ENCODE measurements around the gene STX5.
"Not testable (repeated sequence)": the region's sequence is repeated elsewhere in the genome, so short reads cannot be mapped to it uniquely, and the experiment has no call there.

Gene STX5, protein sequence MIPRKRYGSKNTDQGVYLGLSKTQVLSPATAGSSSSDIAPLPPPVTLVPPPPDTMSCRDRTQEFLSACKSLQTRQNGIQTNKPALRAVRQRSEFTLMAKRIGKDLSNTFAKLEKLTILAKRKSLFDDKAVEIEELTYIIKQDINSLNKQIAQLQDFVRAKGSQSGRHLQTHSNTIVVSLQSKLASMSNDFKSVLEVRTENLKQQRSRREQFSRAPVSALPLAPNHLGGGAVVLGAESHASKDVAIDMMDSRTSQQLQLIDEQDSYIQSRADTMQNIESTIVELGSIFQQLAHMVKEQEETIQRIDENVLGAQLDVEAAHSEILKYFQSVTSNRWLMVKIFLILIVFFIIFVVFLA

DNA sequence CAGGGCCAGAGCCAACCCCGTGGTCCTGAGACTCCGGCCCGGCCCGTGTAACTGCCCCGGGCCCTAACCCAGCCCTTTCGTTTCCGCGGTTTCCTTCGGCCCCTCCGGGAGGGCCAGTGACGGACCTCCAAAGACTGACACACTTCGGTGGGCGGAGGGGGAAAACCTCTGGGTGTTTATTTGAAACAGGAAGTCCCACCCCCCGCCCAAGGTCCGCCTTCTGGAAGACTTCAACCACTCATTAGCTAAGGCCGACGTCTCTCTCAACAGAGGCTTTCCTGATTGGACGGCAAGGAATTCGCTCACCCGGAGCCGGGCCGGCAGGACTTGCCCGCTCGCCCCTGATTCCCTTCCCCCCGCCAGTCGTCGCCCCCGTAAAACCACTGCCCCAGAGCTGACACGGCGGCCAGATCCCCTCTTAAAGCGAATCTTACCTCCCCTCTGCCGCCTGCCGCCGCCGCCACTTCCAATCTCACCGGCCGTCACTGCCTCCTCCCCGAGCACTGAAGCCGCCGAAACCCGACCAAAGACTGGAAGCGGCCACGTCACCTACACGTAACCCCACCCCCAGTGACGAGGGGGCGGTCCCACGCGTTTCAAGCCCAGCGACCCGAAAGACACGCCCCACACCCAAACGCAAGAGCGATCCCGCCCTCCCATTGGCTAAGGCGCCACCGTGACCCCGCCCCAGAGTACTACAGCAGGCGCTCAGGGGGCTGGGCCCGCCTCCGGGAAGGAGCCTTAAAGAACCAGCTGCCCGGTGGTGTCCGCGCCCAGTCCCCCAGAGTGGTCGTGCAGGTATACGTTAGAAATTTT is at the start of gene STX5:
Gene STX5 (minus strand): TSS at position 532 of the 816 bp plus-strand sequence. CDS start 808 bp downstream, outside the sequence.
- peak; percentile 100 for DNase-seq

DNA sequence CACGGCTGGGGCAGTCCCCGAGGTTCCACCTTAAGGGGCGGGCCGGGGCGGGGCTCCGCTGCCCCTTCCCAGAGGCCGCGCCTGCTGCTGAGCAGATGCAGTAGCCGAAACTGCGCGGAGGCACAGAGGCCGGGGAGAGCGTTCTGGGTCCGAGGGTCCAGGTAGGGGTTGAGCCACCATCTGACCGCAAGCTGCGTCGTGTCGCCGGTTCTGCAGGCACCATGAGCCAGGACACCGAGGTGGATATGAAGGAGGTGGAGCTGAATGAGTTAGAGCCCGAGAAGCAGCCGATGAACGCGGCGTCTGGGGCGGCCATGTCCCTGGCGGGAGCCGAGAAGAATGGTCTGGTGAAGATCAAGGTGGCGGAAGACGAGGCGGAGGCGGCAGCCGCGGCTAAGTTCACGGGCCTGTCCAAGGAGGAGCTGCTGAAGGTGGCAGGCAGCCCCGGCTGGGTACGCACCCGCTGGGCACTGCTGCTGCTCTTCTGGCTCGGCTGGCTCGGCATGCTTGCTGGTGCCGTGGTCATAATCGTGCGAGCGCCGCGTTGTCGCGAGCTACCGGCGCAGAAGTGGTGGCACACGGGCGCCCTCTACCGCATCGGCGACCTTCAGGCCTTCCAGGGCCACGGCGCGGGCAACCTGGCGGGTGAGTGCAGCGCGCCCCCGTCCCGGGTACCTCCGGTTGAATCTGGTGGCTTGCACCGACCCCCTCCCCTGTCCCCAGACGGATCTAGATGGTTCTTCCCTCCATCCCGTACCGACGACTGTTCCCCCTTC is 49.1 kb upstream of the STX5 start, which contains the start of gene SLC3A2:
Gene SLC3A2 (plus strand): TSS at position 94 of the 776 bp plus-strand sequence. CDS start 128 bp downstream, at position 222.
- peak; percentile 91 for DNase-seq

DNA sequence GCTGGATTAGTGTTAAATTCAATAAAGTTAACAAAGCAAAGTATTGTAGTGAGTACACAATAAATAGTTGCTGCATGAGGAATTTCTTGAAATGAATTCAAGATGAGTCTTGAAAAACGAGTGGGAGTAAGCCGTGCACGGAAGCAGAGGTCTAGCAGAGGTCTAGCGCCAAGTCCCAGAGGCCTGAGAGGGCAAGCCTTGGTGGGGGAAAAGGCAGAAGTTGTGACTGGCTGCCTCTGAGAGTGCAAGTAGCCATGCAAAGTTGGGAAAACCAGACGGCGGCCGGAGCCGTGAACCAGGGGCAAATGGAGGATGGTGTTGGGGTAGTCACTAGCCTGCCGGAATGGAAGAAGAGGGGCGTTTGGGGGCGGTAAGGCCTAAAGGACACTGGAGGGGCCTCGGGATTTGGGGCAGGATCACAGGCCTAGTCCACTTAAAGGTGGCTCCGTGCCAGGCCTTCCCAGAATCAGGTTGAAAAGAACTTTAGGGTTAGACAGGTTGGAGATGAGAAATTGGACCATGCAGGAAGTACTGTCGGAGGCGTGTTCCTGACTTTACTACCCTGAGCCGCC is 48.5 kb upstream of the STX5 start:
- DNase-seq, result no peak

DNA sequence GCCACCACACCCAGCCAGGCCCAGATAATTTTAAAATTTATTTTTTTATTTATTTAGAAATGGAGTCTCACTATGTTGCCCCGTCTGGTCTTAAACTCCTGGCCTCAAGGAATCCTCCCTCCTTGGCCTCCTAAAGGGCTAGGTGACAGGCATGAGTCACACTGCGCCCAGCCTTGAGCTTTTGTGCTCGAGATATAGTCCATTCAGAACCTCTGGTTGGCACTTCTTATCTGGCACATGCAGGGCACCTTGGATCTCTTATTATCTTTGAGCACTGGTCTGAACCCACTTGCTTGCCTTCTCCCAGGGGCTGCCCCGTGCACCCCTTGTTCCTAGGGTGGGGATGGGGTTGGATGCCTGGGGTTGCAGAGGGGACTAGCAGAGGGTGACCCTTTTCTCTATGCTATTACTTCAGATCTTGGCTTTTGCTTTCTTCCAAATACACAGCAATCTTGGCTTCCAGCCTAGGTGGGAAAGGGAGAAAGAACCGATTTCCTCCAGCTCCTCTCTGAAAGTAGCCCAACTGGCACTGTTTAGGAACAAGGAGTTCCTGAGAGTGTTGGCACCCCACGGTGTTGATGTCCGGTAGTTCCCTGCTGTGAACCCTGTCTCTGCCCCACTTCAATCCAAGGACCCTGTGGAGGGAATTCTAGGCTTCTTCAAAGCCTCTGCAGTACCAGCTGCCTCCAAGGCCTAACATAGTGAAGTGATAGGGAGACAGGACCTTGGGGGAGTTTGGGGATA is 47.6 kb upstream of the STX5 start:
- DNase-seq, result no peak

DNA sequence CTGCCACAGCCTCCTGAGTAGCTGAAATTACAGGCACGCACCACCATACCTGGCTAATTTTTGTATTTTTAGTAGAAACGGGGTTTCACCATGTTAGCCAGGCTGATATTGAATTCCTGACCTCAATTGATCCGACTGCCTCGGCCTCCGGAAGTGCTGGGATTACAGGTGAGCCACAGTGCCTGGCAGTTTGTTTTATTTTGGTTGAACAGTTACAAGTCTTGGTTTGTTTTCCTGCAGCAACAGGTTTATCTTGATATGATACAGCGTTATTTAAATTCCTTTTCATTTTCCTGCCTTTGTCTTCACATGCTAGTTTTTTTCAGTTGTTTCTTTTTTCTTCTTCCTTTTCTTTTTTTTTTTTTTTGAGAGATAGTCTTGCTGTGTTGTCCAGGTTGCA is 44.9 kb upstream of the STX5 start:
- DNase-seq, result no peak

DNA sequence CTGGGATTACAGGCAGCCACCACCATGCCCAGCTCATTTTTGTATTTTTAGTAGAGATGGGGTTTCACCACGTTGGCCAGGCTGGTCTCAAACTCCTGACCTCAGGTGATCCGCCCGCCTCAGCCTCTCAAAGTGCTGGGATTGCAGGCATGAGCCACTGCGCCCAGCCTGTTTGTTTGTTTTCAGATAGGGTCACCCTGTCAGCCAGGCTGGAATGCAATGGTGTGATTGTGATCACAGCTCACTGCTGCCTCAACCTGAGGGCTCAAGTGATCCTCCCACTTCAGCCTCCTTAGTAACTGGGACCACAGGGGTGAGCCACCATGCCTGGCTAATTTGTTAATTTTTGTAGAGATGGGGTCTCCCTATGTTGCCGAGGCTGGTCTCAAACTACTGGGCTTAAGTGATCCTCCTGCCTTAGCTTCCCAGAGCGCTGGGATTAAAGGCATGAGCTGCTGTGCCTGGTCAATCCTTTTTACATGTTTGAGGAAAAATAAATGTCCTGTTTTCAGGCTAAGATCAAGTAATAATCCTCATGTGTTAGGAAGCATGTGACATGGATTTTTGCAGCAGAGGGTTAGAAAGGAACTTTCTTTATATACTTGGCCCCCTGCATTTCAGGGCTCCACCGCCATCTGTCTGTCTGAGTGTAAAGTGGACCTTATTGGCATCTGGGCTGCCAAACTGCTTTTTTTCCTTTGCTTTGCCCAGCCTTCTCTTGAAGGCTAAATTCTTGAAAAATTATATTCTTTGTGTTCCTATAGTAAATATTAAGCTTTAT is 44.0 kb upstream of the STX5 start:
- DNase-seq, result no peak

DNA sequence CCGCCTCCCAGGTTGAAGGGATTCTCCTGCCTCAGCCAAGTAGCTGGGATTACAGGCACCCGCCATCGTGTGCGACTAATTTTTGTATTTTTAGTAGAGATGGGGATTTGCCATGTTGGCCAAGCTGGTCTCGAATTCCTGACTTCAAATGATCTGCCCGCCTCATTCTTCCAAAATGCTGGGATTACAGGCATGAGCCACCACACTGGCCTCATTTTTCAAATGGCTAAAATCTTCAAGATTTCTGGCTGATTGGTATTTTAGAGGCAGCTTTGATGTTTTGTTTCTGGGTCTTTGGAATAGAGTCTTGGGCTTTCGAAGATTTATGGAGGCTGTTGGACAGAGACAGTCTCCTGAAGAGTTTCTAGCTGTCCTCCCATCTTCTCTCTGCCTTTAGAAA is 43.0 kb upstream of the STX5 start:
- DNase-seq, result no peak

DNA sequence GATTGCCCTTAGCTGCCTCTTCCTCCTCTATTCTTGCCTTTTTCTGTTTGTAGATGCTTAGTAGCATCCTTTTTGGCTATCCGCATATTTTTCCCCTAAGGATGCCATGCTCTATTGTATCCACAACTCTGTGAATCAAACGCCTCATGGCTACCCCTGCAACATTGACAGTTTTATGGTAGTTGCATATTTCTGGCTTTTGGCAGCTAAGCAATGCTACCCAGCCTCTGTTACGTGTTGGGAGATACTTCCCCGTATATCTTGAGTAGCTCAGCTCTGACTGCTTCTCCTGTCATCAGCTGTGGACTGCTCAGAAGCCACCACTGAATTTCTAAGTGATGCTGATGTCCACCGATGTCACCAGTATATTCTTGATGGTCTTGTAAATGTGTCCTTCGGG is 33.8 kb upstream of the STX5 start:
- DNase-seq, result no peak

DNA sequence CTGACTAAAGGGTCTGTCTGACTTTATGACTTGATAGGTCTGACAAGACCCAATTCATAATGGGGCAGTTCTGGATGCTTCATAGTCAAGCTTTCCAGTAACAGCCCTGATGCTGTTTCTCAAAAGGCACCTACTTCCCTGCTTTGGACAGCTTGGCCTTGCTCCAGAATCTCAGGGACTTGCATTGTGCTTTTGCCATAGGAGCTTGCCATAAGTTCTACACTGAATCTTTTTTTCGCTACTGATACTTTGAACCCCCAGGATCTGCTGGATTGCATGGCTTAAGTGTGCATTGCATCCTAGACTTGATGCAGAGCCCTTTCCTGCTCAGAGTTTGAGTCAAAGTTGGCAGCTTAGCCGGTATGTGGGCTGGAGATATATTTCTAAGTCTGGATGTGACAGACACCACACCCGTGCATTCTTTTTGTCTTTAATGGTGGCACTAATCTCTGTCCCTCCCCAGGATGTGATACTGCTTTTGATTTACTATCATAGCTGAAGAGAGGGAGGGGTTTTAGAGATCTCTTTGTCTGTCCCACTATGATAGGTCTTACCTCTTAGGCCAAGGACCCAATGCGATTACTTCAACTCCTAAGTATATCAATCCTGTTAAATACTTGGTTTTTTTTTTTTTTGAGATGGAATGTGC is 32.0 kb upstream of the STX5 start:
- no peak for DNase-seq

DNA sequence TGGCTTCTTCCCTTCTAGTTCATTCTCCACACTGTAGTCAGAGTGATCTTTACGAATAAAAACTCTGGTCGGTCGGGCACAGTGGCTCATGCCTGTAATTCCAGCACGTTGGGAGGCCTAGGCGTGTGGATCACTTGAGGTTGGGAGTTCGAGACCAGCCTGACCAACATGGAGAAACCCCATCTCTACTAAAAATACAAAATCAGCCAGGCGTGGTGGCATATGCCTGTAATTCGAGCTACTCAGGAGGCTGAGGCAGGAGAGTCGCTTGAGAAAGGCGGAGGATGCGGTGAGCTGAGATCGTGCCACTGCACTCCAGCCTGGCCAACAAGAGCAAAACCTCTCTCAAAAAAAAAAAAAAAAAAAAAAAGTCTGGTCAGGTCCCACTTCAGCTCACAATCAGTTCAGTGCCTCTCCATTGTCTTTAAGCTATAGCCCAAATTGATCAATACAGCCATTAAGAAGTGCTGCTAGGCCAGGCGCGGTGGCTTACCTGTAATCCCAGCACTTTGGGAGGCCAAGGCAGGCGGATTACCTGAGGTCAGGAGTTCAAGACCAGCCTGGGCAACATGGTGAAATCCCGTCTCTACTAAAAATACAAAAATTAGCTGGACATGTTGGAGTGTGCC is 29.8 kb upstream of the STX5 start:
- not testable (repeated sequence) for DNase-seq

DNA sequence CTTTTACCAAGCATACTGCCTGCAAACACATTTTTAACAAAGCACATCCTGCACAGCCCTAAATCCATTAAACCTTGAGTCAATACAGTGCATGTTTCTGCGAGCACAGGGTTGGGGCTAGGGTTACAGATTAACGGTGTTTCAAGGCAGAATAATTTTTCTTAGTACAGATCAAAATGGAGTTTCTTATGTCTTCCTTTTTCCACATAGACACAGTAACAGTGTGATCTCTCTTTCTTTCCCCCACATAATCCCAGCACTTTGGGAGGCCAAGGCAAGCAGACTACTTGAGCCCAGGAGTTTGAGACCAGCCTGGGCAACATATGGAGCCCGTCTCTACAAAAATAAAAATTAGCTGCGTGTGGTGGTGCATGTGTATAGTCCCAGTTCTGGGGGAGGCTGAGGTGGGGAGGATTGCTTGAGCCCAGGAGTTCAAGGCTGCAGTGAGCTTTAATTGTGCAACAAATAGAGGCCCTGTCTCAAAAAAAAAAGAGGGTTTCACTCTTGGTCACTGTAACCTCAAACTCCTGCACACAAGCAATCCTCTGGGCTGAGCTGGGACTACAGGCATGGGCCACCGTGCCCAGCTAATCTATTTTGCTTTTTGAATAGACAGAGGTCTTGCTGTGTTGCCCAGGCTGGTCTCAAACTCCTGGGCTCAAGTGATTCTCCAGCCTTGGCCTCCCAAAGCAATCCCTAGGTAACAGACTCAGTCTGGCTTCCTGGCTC is 29.1 kb upstream of the STX5 start:
- DNase-seq, result no peak

DNA sequence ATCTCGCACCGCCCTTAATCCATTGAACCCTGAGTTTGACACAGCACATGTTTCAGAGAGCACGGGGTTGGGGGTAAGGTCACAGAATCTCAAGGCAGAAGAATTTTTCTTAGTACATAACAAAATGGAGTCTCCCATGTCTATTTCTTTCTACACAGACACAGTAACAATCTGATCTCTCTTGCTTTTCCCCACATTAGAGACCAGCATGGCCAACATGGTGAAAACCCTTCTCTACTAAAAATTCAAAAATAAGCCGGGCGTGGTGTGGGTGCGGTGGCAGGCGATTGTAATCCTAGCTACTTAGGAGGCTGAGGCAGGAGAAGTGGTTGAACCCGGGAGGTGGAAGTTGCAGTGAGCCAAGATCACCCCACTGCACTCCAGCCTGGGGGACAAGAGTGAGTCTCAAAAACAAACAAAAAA is 27.4 kb upstream of the STX5 start:
- DNase-seq, result not testable (repeated sequence)

DNA sequence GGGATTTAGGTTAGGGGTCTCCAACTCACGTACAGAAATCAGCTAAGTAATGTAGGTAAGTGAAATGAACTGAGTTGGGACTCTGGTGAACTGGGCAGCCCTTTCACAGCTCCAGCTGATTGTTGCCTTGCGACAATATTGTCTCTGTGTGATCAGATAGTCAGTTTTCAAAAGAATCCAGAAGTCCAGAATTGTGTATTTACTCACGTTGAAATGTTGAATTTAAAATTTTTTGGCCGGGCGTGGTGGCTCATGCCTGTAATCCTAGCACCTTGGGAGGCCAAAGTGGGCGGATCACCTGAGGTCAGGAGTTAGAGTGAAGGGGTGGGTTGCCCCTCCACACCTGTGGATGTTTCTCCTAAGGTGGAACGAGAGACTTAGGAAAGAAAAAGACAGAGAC is 26.4 kb upstream of the STX5 start:
- DNase-seq, result no peak

DNA sequence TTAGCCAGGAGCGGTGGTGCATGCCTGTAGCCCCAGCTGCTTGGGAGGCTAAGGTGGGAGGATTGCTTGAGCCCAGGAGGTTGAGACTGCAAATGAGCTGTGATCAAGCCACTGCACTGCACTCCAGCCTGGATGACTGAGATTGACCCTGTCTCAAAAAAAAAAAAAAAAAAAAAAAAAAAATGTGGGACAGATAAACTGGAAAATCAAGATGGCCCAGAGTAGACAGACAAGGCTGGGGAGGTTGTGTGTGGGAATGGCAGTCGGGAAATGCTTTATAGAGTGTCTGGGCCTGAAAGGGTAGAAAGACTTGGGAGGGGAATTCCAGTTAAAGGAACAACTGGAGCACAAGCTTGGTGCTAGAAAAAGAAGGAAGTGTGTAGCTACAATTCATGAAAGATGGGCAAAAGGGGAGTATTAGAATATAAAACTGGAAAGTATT is 25.7 kb upstream of the STX5 start:
- no peak for DNase-seq

DNA sequence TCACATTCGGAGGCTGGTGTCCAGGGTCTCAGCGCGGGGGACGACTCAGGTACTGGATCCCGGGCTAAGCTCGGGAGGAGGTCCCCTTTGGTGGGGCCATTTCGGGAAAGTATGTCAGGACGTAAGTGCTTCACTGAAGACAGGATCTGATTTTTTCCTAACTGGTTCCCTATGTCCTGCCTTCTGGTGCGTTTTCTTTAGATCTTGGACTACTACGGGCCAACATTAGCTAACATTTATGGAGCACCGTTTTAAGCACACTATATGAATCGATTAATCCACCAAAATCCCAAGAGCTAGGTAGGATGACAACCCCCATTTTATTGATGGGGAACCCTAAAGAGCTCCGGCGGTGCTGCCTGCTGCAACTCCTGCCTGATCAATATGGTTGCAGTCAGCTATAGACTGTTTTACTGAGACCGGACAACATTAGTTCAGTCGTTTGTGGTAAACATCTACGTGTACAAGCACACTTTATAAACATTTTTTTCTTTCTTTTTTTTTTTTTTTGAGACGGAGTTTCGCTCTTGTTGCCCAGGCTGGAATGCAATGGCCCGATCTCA is 24.6 kb upstream of the STX5 start:
- peak; percentile 20 for DNase-seq

DNA sequence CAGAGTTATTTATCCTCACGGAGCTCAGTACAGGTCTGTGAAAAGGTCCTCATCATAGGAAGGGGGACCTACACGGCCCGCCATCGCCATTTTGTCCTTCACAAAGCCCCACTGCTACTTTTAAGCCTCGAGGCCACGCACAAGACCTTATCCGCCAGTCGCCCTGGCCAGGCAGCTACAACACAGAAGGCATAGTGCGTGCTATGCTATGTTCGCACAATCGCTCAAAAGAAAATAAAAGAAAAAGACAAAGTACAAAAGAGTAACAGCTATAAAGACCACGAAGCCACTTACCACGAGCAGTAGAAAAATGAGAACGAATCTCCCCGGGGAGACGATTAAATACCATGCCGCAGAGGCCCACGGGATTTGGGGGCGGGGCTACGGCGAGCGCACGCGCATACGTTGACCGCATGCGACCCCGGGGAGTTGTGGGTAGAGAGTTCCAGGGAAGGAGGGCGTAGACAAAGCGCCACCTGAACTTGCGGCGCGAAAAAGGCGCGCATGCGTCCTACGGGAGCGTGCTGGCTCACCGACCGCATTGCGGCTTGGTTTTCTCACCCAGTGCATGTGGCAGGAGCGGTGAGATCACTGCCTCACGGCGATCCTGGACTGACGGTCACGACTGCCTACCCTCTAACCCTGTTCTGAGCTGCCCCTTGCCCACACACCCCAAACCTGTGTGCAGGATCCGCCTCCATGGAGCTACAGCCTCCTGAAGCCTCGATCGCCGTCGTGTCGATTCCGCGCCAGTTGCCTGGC is 23.9 kb upstream of the STX5 start:
- peak; percentile 99 for DNase-seq

DNA sequence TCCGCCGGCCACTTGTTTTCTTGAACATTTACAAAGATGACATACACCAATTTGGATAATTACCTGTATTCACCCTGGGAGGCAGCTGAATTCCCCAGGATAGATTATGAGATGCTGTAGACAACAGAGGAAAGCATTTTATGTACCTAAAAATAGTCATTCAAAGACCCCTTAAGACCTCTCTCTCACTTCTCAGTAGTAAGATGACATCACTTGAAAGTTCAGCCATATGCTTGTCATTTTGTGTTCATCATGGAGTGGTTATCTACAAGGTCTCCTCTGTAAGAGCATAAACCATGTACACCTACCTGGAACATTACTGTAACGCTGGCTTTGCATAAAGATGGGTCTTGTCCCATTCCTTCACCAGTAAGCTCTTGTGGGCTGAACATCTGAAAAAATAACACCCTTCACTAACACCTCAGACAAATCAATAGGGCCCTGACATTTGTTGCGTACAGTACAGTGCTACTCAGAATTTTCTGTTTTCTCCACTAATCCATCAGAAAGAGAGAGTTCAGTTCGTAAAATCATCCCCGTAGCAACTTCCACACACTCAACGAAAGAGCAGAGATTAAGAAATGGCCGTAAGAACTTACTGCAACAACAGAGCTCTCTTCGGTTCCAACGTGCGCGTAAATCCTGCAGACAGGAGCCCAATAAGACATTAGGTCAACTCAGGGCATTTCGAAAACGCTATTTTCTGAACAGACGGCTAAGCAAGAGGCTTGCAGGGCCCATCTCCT is 23.1 kb upstream of the STX5 start:
- DNase-seq, result no peak

Data from CD4-positive, alpha-beta T cell treated with Interleukin-17A for 4 hours (primary cell).